Nephron progenitor cell (in vitro differentiated cells): ENCODE data around the gene PLVAP.

ENCODE experiments used
- DNase-seq: peaks from one replicate; pipeline ENCODE4 v3.0.0; 2021
- H3K27ac Mint-ChIP-seq: 2 replicates; pipeline ENCODE4 v1.8.0; 2021; ENCODE audit warnings: mild to moderate bottlenecking, moderate library complexity, mixed read lengths
- H3K27me3 Mint-ChIP-seq: 2 replicates; pipeline ENCODE4 v1.8.0; 2021; ENCODE audit warnings: mild to moderate bottlenecking, low read depth, mixed read lengths; ENCODE audit not compliant: poor library complexity
- H3K36me3 Mint-ChIP-seq: 2 replicates; pipeline ENCODE4 v1.8.0; 2021; ENCODE audit warnings: low read depth, mixed read lengths
- H3K4me1 Mint-ChIP-seq: 2 replicates; pipeline ENCODE4 v1.8.0; 2021; ENCODE audit warnings: mixed read lengths
- H3K4me3 Mint-ChIP-seq: 2 replicates; pipeline ENCODE4 v1.8.0; 2021; ENCODE audit warnings: mild to moderate bottlenecking, moderate library complexity, mixed read lengths
- H3K9me3 Mint-ChIP-seq: 2 replicates; pipeline ENCODE4 v1.8.0; 2021; ENCODE audit warnings: mild to moderate bottlenecking, moderate library complexity, mixed read lengths
- TF ChIP-seq, protein P1 (sequence below): fragments of 200-600 bp; sonication (generic); IDR thresholded peaks from 2 replicates; pipeline ENCODE4 v1.5.0; 2021; ENCODE audit warnings: antibody characterized with exemption

PLVAP gene

GRCh38 chr19:17303167-17303939 is 73.8 kb downstream of the PLVAP start, which contains the start of gene ABHD8:
ABHD8 (minus strand) TSS chr19:17303425; CDS start chr19:17301616, 1,809 bp downstream.
- H3K4me1 Mint-ChIP-seq, result peaks cover 38% of the 10 kb centered on the region
- H3K4me3 Mint-ChIP-seq, result peak within 1 kb of the TSS; percentile 74
- DNase-seq, result peak; percentile 98
- TF ChIP-seq, protein P1, sequence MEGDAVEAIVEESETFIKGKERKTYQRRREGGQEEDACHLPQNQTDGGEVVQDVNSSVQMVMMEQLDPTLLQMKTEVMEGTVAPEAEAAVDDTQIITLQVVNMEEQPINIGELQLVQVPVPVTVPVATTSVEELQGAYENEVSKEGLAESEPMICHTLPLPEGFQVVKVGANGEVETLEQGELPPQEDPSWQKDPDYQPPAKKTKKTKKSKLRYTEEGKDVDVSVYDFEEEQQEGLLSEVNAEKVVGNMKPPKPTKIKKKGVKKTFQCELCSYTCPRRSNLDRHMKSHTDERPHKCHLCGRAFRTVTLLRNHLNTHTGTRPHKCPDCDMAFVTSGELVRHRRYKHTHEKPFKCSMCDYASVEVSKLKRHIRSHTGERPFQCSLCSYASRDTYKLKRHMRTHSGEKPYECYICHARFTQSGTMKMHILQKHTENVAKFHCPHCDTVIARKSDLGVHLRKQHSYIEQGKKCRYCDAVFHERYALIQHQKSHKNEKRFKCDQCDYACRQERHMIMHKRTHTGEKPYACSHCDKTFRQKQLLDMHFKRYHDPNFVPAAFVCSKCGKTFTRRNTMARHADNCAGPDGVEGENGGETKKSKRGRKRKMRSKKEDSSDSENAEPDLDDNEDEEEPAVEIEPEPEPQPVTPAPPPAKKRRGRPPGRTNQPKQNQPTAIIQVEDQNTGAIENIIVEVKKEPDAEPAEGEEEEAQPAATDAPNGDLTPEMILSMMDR, result peak; percentile 72
- H3K27me3 Mint-ChIP-seq, result peaks cover 3% of the 10 kb centered on the region
- peaks cover 19% of the 10 kb centered on the region for H3K36me3 Mint-ChIP-seq
- H3K9me3 Mint-ChIP-seq, result peaks cover 5% of the 10 kb centered on the region
- H3K27ac Mint-ChIP-seq, result no peak within 1 kb of the TSS

GRCh38 chr19:17302391-17303166 is 74.6 kb downstream of the PLVAP start:
- peak; percentile 26 for DNase-seq
- peaks cover 9% of the 10 kb centered on the region for H3K9me3 Mint-ChIP-seq
- peak overlapping the region; percentile 74 for H3K4me3 Mint-ChIP-seq
- peaks cover 3% of the 10 kb centered on the region for H3K27me3 Mint-ChIP-seq
- peaks cover 27% of the 10 kb centered on the region for H3K36me3 Mint-ChIP-seq
- TF ChIP-seq, protein P1, result no peak
- no peak overlapping the region for H3K27ac Mint-ChIP-seq
- peaks cover 33% of the 10 kb centered on the region for H3K4me1 Mint-ChIP-seq
